OCI-LY7 (cell line): ENCODE results near the gene DAB2IP.

Source experiments
- CTCF ChIP-seq: fragments of 200-600 bp; sonication (generic); conservative IDR thresholded peaks from 2 replicates; pipeline ENCODE4 v1.5.1; 2014; ENCODE audit warnings: mild to moderate bottlenecking, antibody characterized with exemption, low read length, moderate library complexity, mixed read lengths
- EZH2phosphoT487 ChIP-seq: fragments of 200-600 bp; sonication (generic); IDR thresholded peaks from 2 replicates; pipeline ENCODE4 v1.6.1; 2018; ENCODE audit warnings: low read depth, borderline replicate concordance, mild to moderate bottlenecking, mixed run types, antibody characterized with exemption, low read length, moderate library complexity, mixed read lengths

GRCh38 chr9:121767171-121767769, 115.8 kb downstream of the DAB2IP start:
- TF ChIP-seq CTCF (no peak), EZH2phosphoT487 (no peak)
